Kidney tubule cell (primary cell): Measurements from ENCODE around the gene HOATZ.

ENCODE experiments used
- DNase-seq: peaks from one replicate; pipeline ENCODE4 v3.0.0-alpha.2; 2018; ENCODE audit warnings: low spot score

Gene HOATZ

GRCh38 chr11:111549196-111549868 lies 34.8 kb downstream of the HOATZ start:
- DNase-seq = no peak

DNA sequence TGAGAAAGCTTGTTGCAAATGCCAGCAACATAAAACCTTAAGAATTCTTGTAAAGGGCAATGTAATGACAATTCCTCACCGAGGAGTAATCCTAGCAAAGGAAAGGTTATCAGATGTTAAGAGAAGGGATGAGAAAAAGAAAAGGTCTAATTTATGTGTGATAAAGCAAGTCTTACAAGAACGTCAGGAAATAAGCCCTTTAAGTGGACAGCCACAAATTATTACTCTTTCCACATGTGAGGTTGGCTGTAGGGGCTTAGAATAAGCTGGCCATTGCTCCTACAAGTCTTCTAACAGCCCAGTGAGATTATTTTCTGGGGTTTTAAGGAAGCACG lies 35.3 kb downstream of the HOATZ start:
- DNase-seq = no peak

DNA sequence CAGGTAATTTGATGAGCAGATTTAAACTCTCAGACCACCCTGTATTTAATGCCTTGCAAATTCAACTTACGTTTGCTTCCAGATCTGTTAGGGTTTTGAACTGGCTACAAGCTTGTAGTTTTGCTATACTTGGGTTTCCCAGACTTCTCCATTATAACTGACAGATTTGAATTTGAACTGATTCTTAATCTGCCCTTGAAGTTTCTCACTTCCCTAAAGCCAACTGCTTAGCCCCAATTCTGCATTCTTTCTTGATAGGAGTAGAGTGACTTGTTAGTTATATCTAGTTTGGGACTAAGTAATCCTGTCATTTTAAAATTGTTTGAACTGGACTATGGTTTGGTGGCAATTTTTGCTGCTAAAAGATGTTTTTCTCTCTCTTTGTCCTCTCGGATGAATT lies 35.7 kb downstream of the HOATZ start:
- no peak for DNase-seq

GRCh38 chr11:111554532-111554931 lies 40.0 kb downstream of the HOATZ start:
- peak; percentile 62 for DNase-seq

GRCh38 chr11:111555255-111555654 lies 40.7 kb downstream of the HOATZ start:
- DNase-seq = peak; percentile 82

DNA sequence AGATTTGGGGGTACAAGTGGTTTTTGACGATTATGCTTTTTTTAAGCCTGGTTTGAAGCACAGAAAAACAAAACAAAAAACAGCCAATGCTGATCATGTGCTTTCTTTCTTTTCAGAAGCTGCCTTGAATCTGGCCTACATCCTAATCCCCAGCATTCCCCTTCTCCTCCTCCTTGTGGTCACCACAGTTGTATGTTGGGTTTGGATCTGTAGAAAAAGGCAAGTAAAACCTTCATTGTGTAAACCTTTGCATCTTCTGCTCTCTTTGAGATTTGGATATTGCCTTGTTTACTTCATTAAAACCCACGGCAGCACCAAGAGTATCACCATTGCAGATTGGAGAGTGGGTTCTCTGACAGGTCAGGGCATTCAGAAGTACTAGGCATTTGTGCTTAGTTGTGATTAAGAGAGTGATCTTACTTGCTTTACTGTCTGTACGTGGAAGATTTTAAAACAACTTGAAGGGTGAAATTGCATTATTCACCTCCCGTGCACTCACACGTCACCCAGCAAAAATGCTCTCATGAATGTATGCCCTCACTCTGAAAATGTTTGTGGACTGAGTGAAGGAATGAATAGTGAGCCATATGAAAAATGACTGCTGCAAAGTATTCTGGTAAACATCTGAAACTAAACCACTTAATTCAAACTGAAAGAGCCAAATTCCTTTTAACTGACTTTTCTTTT lies 43.0 kb downstream of the HOATZ start:
- DNase-seq = peak; percentile 78

DNA sequence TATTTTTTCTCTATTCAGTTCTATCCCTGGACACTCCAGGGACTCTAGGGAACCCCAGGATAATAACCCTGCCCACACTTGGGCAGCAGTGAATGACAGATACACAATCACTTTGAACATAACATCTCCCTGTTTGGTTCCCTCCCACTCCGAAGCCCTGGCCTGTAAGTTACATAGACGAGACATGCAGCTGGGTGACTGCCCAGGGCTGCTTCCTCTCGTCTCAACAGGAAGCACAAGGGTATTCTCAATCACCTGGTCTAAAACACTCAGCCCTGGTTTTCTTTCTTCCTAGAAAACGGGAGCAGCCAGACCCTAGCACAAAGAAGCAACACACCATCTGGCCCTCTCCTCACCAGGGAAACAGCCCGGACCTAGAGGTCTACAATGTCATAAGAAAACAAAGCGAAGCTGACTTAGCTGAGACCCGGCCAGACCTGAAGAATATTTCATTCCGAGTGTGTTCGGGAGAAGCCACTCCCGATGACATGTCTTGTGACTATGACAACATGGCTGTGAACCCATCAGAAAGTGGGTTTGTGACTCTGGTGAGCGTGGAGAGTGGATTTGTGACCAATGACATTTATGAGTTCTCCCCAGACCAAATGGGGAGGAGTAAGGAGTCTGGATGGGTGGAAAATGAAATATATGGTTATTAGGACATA lies 45.4 kb downstream of the HOATZ start:
- no peak for DNase-seq

GRCh38 chr11:111560800-111561199 lies 46.2 kb downstream of the HOATZ start:
- DNase-seq = no peak

DNA sequence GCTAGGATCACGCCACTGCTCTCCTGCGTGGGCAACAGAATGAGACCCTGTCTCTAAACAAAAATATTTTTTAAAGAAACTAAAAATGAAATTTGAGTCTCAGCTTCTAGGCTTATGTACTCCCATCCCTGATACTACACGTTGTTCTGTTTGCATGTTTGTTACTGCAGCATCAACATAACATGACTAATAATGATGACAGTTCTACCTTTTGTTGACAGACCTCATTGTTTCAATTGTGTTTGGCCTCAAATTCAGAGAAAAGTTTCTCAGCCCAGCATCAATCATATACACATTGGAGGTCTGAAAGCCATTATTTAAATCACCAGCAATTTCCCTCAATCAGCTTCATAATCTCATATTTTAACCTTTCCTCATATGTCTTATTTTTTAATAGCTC lies 46.7 kb downstream of the HOATZ start:
- no peak for DNase-seq

GRCh38 chr11:111561791-111562325 lies 47.3 kb downstream of the HOATZ start:
- DNase-seq = peak; percentile 91

DNA sequence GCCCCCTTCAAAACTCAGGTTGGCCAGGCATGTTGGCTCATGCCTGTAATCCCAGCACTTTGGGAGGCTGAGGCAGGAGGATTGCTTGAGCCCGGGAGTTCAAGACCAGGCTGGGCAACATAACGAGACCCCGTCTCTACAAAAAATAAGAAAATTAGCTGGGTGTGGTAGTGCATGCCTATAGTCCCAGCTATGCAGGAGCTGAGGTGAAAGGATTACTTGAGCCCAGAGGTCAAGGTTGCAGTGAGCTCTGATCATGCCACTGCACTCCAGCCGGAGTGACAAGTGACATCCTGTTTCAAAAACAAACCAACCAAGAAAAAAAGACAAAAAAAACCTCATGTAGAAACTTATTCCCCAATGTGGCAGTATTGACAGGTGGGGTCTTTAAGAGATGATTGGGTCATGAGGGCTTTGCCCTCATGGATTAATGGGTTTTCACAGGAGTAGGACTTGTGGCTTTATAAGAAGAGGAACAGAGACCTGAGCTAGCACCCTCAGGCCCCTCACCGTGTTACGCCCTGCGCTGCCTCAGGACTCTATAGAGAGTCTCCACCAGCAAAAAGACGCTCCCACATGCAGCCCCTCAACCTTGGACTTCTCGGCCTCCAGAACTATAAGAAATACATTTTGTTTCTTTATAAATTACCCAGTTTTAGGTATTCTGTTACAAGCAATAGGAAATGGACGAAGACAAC lies 48.3 kb downstream of the HOATZ start:
- DNase-seq = no peak

DNA sequence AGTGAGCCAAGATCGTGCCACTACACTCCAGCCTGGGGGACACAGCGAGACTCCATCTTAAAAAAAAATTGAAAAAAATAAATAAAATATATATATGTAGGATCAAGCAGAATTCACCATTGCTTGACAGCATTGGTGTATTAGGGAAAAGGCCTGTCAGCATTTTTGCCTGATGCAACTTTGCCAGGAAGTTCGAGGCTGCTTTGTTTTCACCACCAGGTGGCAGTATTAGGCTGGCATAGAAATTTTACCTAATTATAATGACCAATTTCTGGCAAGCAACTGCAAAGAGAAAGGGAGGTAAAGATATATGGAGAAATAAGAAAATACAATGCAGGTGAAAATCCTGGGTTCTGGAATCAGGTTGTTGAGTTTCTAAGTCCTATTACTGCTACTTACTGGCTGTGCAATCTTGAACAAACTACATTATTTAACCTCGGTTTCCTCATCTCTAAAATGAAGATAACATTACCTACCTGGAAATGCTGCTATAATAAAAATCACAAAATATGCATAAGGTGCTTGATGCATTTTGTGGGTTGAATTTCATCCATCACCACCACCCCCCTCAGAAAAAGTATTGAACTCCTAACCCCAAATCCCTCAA lies 50.6 kb downstream of the HOATZ start:
- peak; percentile 77 for DNase-seq

DNA sequence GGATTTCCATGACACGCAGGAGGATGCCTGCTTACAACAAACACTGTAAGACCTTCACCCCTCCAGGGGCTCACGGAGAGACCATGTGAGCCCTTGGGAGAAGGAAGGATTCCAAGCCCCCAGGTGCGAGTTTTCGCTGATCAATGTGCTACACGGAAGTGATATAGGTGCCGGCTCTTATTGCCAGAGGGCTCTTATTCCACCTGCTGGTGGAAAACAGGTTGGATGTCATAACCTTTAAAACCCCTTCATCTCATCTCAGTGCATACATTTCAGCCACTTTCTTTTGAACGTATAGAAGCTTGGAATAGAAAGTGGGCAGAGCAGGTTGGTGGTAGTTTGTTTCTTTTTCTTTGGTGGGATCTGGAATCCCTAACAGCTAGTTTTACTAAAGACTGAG lies 51.7 kb downstream of the HOATZ start:
- DNase-seq = no peak

DNA sequence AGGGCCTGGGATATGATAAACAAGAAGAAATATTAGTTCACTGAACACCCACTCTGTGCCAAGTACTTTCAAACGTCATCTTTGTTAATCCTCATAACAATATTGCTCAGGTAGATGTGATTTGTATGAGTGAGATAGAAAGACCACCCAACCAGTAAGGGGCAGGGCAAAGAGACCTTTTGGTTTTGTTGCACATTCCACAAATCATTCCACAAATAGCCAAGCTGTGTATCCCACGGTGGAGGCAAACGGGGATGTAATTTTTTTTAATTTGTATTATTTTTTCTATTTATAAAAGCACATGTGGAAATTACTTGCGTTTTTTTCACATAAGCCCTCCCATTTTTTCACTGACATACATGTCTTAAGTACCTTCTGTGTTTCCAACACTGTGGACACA lies 54.9 kb downstream of the HOATZ start:
- no peak for DNase-seq

- no peak for DNase-seq
Measured at GRCh38 chr11:111570796-111571195, 56.2 kb downstream of the HOATZ start.

DNA sequence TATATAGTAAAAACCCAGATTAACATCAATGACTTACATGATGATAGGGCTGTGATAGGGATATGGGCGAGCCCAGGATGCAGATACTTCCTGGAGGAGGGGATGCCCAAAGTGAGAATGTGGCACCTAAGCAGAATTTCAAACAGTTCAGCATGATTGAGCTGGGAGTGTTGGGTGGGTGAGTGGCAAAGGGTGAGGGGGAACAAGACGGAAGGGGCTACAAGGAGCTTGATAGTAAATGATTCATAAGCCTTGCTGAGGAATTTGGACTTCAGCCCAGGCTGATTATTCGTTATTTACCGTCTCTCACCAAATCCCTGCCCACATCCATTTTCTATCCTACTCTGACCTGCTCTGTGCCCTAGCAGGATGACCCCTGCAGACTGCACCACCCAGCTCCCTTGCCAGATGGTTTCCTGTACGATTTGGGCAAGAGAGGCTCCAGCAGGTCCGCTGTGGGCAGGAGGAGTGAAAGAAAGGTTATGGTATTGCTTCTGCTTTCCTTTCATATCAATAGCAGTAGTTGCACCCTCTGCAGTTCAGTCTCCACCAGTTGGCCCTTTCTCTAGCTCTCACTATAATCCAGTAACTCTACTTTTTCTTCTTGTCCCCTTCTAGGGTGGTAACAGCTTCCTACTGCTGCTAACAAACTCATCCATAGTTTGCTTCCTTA lies 57.4 kb downstream of the HOATZ start:
- peak; percentile 72 for DNase-seq

DNA sequence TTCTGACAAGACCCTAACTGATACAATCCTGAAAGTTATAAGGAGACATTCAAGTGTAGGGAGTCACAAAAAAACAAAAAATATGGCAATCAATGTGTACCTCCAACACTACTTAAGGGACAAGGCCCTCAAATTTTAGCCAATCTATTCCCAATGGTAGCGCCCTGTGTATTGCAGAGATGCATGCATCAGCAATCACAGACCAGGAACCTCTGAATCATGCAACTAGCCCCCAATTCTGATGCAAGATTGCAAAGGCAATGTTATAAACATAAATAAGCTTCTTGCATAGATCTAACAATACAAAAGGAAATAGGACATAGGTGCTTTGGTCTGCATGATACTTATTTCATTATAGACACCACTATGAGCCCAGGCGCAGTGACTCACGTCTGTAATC lies 58.0 kb downstream of the HOATZ start:
- no peak for DNase-seq

DNA sequence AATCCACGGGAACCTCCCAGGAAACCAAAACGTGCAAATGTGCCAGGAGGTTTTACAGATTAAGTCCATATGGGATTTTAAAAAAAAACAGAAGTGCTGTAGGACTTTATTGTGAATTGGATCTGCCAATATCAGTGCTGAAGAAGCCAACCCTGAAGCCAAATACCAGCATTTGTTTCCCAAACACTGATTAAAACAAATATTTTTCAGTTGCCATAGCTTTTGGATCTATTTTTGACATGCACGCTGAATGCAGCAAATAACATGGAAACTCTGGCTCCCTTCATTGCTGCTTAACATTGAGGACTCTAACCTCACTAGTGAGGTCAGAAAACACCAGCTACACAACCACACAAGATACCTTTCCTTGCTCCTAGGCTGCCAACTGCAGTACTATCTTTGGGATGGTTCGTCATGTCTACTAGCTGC lies 59.3 kb downstream of the HOATZ start:
- DNase-seq = no peak

DNA sequence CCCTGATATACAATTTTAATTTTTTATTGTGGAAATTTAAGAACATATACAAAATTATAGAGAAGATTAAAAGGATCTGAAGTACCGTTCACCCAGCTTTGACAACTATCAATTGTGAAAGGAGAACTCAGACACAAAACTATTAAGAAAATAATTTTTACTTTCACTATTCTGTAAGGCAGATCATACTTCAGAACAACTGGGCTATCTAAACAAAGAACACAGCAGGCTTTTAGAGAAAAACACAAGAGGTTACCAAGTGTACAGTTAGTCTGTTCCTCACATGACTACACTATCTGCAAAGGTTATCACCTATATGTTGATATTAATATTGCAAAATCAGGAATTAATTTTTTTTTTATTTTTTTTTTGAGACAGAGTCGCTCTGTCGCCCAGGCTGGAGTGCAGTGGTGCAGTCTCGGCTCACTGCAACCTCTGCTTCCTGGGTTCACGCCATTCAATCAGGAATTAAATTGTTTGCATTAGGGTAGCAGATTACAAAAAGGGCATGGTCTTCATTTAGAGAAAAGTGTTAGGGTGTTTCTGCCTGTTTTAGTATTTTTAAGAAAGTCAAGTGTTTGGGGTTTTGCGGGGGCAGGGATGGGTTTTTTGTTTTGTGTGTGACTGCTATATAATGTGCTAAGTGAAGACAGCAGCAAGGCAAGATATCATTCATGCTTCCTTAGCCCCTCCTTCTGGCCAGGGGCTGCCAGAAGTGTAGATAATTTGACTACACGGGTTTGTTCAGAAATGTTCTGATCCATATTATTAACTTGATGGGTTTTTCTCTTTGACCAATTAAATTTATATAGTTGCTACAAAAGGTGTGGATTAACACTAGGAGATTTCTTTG lies 60.0 kb downstream of the HOATZ start:
- no peak for DNase-seq

GRCh38 chr11:111575740-111576139 lies 61.2 kb downstream of the HOATZ start:
- DNase-seq = no peak

DNA sequence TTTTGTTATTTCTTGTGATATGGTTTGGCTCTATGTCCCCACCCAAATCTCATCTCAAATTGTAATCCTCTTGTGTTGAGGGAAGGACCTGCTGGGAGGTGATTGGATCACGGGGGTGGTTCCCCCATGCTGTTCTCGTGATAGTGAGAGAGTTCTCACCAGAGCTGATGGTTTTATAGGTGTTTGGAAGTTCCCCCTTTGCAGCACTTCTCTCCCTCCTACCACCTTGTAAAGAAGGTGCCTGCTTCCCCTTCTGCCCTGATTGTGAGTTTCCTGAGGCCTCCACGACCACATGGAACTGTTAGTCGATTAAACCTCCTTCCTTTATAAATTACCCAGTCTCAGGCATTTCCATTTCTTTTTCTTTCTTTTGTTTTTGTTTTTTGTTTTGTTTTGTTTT lies 63.2 kb downstream of the HOATZ start:
- no peak for DNase-seq
